GM21515 (cell line): ENCODE measurements around the gene MXD4.

ENCODE experiments used
- ATAC-seq: cut with Tn5 transposase; IDR thresholded peaks from one replicate; pipeline ENCODE4 v1.9.1; 2021; ENCODE audit not compliant: unreplicated experiment

MXD4 gene, protein sequence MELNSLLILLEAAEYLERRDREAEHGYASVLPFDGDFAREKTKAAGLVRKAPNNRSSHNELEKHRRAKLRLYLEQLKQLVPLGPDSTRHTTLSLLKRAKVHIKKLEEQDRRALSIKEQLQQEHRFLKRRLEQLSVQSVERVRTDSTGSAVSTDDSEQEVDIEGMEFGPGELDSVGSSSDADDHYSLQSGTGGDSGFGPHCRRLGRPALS

DNA sequence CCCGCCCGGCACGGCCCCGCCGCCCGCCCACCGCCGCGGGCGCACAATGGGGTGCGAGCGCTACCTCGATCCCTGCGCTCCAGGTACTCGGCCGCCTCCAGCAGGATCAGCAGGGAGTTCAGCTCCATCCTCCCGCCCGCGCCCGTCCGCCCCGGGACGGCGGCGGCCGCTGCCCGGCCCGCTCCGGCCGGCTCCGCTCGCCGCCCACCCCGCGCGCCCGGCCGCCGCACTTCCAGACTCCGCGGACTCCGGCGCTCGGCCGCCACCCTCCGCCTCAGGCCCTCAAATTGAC, at the start of gene MXD4:
MXD4 (minus strand) TSS at position 257 of the 292 bp plus-strand sequence; CDS start at position 128, 129 bp downstream.
- no peak for ATAC-seq

DNA sequence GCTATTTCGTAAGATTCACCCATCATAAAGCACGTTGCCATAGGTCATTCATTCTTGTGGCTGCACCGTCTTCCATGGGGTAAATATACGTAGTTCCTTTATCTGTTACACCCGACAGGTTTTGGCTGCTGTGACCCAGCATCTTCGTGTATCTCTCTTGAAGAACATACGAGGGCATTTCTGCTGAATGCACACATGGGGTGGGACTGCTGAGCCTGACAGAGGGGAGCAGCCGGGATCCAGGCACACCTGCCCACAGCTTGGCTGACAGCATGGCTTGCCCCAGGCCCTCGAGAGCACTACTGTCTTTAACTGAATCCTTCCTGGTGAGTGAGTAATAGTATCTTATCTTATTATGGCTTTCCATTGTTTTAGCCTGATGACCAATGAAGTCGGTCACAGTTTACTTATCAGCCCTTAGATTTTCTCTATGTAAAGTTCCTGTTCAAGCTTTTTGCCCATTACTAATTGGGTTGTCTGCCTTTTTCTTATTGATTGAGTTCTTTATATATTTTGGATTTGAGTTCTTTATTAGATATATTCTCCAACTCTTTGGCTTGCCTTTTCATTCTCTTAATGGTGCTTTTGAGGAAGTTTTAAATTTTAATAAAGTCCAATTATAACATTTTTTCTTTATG, 45.0 kb upstream of the MXD4 start:
- ATAC-seq: no peak

DNA sequence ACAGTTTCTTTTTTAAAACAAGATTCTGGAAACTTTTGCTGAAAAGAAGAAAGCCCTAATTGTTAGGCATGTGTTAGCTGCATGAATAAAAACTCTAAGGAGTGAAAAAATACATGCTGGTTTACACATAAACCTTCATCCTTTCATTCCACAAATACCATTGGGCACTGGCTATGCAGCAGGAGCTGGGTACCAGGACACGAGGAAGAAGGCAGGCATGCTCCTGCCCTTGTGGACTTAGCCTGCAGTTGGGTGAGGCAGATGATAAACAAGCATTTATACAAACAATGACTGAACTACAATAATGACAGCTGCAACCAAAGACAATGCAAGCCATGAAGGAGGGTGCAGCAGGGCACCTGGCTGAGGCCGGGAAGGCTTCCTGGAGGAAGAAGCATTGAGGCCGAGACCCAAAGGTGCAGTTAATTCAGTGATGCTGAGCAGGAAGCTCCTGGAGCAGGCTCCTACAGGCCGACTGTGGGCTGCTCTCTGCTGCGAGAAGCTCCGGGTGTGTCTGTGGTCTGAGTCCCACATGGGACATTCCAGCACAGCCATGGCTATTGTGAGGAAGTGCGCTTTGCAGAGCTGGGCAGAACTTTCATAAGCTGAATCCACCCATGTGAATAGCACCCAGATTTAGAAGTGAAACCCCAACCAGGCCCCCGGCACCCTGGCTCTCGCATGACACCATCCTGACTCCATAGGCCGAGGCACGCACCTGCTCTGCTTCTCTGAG, 44.0 kb upstream of the MXD4 start:
- ATAC-seq: no peak

GRCh38 chr4:2304877-2305561, 43.1 kb upstream of the MXD4 start:
- no peak for ATAC-seq

DNA sequence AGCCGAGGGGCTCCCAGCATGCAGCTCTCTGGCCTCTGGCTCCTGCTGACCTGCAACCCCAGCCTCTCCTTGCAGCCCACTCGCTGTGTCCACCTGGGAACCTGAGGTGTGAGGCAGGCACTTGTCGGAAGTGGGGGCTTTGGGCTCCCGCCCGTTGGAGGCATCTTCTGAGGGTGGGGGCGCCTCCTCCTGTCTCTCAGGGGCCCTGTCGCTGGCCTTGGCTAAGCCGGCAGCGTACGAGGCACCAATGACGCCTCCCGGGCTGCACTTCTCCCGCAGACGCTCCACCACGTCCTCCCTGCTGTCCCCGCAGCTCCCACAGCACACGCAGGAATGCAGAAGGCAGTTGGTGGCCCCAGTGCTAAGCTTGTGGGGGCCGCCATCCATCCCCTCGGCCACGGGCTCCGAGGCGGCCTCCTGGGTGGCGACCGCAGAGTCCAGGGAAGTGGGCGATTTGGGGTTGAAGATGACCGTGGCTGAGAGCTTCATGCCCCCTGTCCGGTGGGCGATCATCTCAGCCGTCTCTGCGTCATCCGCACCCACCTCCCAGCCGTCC, 42.5 kb upstream of the MXD4 start:
- ATAC-seq: no peak

DNA sequence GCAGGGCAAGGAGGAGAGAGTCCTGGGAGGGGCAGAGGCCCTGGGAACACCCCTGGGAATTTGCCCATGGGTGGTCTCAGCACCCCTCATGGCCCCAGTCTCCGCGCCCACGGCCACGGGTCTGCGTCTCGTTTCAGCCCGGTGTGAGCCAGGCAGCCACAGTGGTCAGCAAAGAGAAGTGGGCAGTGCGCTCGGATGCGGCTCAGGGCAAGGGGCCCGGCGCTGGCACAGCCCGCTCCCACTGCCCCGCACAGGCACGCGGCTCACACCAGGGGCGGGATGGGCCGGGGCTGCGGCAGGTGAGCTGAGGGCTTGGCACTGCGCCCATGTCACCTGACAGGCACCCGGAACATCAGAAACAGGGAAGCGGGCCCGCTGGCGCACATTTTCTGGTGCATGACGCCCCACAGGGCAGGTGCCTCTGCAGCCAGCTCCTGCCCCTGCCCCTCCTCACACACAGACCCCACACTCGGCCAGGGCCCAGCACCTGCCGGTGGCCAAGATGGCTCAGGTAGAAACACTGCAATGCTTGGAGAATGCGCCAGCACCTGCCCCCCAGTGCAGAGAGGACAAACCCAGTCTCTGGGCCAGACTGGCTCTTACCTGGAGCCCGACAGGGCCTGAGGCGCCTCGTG, 41.9 kb upstream of the MXD4 start:
- no peak for ATAC-seq

GRCh38 chr4:2303121-2303685, 41.3 kb upstream of the MXD4 start:
- ATAC-seq: no peak

DNA sequence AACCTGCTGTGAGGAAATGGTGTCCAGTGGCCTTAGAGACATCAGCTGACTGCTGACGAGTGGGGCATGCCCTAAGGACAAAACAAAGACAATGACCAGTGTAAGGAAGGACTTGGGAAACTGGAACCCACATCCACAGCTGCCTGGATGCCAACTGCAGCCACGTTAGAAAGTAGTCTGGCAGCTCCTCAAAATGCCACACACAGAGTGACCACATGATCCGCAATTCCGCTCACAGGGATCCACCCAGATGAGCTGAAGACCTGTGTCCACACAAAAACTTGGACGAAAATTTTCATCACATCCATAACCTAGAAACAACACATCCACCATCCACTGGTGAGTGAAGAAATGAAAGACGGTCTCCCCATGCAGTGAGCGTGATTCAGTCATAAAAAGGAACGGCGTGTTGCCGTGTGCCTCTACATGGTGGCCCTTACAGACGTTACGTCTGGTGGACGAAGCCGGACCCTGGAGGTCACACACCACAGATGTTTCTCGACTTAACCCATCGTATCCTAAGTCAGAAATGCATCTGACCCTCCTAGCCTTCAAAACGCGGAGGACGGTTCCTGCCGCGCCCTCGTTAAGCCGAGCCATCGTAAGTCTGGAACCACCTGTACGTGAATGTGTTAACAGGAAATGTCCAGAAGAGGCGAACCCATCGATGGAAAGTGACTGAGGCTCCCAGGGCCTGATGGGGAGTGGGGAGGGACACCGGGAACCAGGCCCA, 40.6 kb upstream of the MXD4 start:
- no peak for ATAC-seq

- ATAC-seq: no peak
Observed at GRCh38 chr4:2301806-2302205, 39.9 kb upstream of the MXD4 start.

DNA sequence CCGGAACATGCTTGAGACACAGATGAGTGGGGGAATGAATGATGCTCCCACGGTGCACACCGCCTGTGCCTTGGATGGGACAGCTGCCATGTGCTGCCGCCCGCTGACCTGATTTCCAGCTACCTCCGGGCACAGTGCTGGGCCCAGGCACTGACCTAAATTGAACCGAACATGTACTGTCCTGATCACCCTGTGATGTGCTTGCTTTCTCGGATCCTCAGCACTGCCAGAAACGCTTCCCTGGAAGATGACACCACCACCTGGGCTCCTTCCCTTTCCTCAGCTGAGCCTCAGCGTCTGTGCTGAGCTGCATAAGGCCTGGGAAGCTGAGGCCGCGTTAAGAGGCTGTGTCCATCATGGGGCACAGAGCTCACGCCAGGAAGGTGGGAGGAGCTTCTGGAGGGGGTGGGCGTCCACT, 39.3 kb upstream of the MXD4 start:
- no peak for ATAC-seq

GRCh38 chr4:2300431-2301224, 38.7 kb upstream of the MXD4 start:
- ATAC-seq: no peak

DNA sequence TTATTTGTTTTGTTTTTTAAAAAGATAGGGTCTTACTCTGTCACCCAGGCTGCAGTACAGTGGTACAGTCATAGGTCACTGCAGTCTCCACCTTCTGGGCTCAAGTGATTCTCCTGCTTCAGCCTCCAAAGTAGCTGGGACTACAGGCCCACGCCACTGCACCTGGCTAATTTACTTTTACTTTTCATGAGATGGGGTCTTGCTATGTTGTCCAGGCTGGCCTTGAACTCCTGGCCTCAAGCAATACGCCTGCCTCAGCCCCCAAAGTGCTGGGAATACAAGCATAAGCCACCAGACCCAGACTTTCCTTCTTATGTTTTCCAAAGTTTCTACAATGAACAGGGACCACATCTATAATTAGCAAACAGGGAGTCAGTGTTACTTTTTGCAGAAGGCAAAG, 37.9 kb upstream of the MXD4 start:
- no peak for ATAC-seq

- ATAC-seq: no peak
Observed at GRCh38 chr4:2298532-2298991, 36.7 kb upstream of the MXD4 start.

DNA sequence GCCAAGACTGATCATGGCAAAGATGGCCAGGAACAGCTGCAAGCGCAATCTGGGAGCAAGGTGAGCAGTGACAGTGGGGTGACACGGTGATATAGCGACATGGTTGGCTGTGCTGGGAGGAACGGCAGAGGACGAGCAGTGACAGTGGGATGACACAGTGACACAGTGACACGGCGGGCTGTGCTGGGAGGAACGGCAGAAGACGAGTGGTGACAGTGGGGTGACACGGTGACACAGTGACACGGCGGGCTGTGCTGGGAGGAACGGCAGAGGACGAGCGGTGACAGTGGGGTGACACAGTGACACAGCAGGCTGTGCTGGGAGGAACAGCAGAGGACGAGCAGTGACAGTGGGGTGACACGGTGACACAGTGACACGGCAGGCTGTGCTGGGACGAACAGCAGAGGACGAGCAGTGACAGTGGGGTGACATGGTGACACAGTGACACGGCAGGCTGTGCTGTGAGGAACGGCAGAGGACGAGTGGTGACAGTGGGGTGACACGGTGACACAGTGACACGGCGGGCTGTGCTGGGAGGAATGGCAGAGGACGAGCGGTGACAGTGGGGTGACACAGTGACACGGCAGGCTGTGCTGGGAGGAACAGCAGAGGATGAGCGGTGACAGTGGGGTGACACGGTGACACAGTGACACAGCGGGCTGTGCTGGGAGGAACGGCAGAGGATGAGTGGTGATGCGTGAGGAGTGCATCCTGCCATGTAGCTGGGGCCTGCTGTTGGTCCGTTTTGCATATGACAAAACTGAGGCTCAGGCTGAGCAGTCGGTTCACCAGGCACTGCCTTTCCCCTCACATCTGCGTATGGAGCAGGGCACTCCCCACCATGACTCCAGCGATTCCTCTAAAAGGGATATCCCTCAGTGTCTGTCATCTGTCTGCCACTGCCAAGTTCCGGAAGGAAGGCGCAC, 36.0 kb upstream of the MXD4 start:
- ATAC-seq: no peak

DNA sequence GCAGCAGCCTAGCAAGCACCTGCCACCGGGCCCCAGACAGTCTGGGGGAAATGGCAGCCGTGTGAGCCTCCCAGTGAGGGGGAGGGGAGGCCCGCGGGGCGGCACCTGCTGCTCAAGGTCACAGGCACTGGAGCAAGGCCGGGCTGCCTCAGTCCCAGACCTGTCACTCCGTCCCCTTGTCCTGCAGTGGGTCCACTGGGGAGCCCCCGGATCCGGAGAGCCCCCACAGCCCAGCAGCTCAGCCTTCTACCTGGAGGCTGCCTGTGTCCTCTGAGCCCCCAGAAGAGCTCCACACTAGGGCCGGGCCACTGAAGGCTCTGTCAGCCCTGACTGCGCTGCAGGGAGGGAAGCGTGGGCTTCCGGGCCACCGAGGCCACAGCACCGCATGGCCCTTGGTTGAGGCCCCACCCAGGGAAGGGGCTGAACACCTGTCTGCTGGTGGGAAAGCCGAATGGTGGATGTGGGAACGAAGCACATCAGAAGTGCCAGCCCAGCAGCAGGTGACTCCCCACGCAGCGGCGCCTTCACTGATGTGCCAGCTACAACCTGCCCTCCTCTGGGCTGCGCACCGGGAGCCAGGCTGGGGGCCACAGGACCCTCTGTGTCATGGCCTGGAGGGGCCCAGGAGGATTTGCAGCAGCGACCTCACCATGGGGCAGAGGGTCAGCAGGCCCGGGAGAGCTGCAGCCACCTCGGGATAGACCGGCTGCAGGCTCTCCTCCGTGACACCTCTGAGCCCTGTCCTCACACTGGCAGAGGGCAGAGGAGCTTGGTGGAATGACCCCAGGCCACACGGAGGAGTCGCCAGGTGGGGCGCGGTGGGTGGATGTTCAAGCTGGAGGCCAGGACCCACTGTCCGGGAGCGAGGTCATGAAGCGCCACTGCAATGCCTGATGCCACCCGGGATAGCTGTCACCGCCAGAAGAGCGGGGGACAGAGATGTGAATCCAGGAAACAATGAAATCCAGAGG, 35.0 kb upstream of the MXD4 start:
- ATAC-seq: no peak

DNA sequence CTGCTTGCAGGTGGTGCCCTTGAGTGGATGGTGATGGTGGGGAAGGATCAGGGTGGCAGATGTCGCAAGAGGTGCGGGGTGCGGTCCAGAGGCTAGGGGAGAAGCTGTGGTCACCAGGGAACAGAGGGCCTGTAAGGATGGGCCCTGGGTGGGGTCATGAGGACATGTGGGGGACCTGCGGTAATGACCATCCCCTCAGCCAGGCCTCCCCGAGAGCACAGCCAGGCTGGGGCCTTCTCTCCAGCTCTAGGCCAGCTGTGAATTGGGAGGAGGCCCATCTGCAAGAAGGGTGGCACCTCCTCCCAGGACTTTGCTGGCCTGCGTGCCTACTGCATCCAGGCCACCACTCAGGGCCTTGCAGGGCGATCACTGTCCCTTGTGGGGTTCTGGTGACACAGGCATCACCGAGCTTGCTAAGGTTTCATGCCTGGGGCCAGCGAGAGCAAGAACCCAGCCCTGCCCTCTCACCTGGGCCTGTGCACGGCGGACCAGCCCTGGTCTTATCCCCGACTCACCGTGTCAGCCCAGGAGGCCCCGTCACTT, 34.1 kb upstream of the MXD4 start:
- ATAC-seq: no peak

- no peak for ATAC-seq
Observed at GRCh38 chr4:2295500-2295899, 33.6 kb upstream of the MXD4 start.
